GM12872 (cell line): ENCODE measurements around the gene PROCA1.

Experiments used
- CTCF ChIP-seq: IDR thresholded peaks from 3 replicates; pipeline ENCODE4 v1.5.1; 2011; ENCODE audit warnings: low read depth, mild to moderate bottlenecking, low read length, moderate library complexity; ENCODE audit not compliant: insufficient read depth

Gene PROCA1

GRCh38 chr17:28711723-28712031 lies at the start of gene PROCA1:
PROCA1 (minus strand) TSS chr17:28711888; CDS start chr17:28711660, 228 bp downstream.
- no peak for TF ChIP-seq CTCF

- TF ChIP-seq CTCF: no peak
Observed at GRCh38 chr17:28760601-28761562, 49.2 kb upstream of the PROCA1 start.

GRCh38 chr17:28759256-28759865 lies 47.7 kb upstream of the PROCA1 start:
- no peak for TF ChIP-seq CTCF

- TF ChIP-seq CTCF: no peak
Observed at GRCh38 chr17:28758411-28759121, 46.9 kb upstream of the PROCA1 start.

- no peak for TF ChIP-seq CTCF
Observed at GRCh38 chr17:28756049-28756804, 44.5 kb upstream of the PROCA1 start.

- no peak for TF ChIP-seq CTCF
Observed at GRCh38 chr17:28755486-28755885, 43.8 kb upstream of the PROCA1 start.
